Measurements from ENCODE around the gene DEK.
"Not testable (repeated sequence)": the region's sequence is repeated elsewhere in the genome, so short reads cannot be mapped to it uniquely, and the experiment has no call there.

Gene DEK

DNA sequence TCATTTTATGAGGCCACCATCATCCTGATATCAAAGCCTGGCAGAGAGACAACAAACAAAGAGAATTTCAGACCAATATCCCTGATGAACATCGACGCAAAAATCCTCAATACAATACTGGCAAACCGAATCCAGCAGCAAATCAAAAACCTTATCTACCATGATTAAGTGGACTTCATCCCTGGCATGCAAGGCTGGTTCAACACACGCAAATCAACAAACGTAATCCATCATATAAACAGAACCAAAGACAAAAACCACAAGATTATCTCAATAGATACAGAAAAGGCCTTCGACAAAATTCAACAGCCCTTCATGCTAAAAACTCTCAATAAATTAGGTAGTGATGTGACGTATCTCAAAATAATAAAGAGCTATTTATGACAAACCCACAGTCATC is 32.5 kb downstream of the DEK start:
- Mint-ChIP-seq H3K36me3 (peaks cover 70% of the 10 kb centered on the region), H3K4me1 (peaks cover 22% of the 10 kb centered on the region), H3K9me3 (peaks cover 20% of the 10 kb centered on the region)
- H3K4me3 Mint-ChIP-seq, H3K27me3 Mint-ChIP-seq, H3K27ac Mint-ChIP-seq: not testable (repeated sequence)

GRCh38 chr6:18228590-18228989 is 35.7 kb downstream of the DEK start:
- H3K27me3 Mint-ChIP-seq, H3K27ac Mint-ChIP-seq, H3K4me3 Mint-ChIP-seq: not testable (repeated sequence)
- Mint-ChIP-seq H3K36me3 (peaks cover 52% of the 10 kb centered on the region), H3K4me1 (peaks cover 18% of the 10 kb centered on the region), H3K9me3 (peaks cover 12% of the 10 kb centered on the region)

- not testable (repeated sequence) for H3K27ac Mint-ChIP-seq, H3K4me3 Mint-ChIP-seq, H3K27me3 Mint-ChIP-seq, H3K9me3 Mint-ChIP-seq
- peaks cover 41% of the 10 kb centered on the region for H3K36me3 Mint-ChIP-seq
- H3K4me1 Mint-ChIP-seq = peaks cover 18% of the 10 kb centered on the region
Observed at GRCh38 chr6:18227166-18227565, 37.2 kb downstream of the DEK start.

DNA sequence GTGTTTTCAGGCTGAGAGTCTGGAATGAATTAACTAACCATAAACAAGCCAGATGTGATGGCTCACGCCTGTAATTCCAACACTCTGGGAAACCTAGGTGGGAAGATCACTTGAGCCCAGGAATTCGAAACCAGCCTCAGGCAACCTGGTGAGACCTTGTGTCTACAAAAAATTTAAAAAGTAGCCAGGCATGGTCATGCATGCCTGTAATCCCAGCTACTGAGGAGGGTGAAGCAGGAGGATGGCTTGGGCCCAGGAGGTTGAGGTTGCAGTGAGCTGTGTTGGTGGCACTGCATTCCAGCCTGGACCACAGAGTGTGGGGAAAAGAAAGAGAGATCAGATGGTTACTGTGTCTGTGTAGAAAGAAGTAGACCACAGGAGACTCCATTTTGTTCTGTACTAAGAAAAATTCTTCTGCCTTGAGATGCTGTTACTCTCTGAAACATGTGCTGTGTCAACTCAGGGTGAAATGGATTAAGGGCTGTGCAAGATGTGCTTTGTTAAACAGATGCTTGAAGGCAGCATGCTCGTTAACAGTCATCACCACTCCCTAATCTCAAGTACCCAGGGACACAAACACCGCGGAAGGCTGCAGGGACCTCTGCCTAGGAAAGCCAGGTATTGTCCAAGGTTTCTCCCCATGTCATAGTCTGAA is 37.8 kb downstream of the DEK start:
- not testable (repeated sequence) for H3K4me3 Mint-ChIP-seq, H3K9me3 Mint-ChIP-seq, H3K27ac Mint-ChIP-seq, H3K27me3 Mint-ChIP-seq
- Mint-ChIP-seq H3K36me3 (peaks cover 36% of the 10 kb centered on the region), H3K4me1 (peaks cover 14% of the 10 kb centered on the region)

- no peak overlapping the region for H3K27ac Mint-ChIP-seq
Observed at GRCh38 chr6:18221288-18221615, 43.1 kb downstream of the DEK start.

DNA sequence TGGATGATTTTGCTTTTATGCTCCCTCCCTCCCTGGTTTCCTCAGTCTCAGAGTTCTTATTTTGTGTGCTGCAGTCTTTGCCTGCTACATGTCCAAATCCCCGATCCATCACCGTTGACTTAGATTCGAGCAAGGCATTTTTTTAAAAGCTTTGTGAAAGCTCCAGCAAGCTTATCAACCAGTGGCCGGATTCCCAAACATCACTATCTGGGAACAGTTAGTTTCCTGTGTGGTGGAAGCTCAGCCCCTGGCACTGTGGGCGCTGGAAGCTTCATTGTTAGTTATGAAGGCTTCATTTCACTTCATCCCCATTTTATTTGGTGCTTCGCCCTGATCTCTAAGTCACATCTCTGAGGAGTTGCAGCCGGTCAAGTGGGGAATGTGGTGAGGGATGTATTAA is 44.7 kb downstream of the DEK start:
- Mint-ChIP-seq H3K36me3 (peaks cover 29% of the 10 kb centered on the region), H3K27ac (no peak overlapping the region), H3K4me1 (no peaks in the 10 kb centered on the region), H3K27me3 (no peaks in the 10 kb centered on the region), H3K9me3 (no peaks in the 10 kb centered on the region), H3K4me3 (no peak overlapping the region)

More at GRCh38 chr6:18221288-18221615, 43.1 kb downstream of the DEK start:
- Mint-ChIP-seq H3K9me3 (no peaks in the 10 kb centered on the region), H3K4me1 (no peaks in the 10 kb centered on the region), H3K4me3 (no peak overlapping the region), H3K27me3 (no peaks in the 10 kb centered on the region), H3K36me3 (peaks cover 32% of the 10 kb centered on the region)

DNA sequence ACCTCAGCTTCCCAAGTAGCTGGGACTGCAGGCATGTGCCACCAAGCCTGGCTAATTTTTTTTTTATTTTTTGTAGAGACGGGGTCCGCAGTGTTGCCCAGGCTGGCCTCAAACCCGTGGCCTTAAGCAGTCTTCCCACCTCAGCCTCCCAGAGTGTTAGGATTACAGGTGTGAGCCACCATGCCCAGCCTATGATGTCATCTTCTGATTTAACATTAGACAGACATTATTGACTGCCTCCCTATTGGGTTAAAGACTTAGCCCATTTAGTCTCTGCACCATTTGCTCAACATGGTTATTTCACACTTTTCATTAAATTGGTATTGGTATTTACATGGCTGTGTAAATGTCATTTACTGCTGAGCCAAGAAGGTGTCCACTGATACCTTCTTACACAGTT is 46.1 kb downstream of the DEK start:
- Mint-ChIP-seq H3K36me3 (peaks cover 33% of the 10 kb centered on the region), H3K4me3 (no peak overlapping the region), H3K27ac (no peak overlapping the region), H3K4me1 (no peaks in the 10 kb centered on the region), H3K9me3 (no peaks in the 10 kb centered on the region), H3K27me3 (no peaks in the 10 kb centered on the region)

- H3K27me3 Mint-ChIP-seq = no peaks in the 10 kb centered on the region
- H3K4me1 Mint-ChIP-seq = peaks cover 2% of the 10 kb centered on the region
- H3K9me3 Mint-ChIP-seq = no peaks in the 10 kb centered on the region
- peaks cover 34% of the 10 kb centered on the region for H3K36me3 Mint-ChIP-seq
- no peak overlapping the region for H3K4me3 Mint-ChIP-seq
- H3K27ac Mint-ChIP-seq = no peak overlapping the region
Observed at GRCh38 chr6:18216411-18216810, 47.9 kb downstream of the DEK start.

DNA sequence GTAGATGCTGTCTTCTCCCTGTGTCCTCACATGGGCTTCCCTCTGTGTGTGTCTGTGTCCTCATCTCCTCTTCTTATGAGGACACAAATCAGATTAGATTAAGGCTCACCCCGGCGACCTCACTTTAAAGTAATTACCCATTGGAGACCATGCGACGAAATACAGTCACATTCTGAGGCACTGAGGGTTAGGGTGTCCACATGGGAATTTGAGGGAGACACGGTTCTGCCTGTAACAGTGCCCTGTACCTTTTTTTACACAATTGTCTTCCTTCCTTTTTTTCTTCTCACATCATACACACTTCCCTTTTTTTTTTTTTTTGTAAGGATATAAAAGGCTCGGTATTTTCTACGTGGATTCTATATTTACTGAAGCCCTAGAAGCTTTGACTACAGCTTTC is 48.9 kb downstream of the DEK start:
- Mint-ChIP-seq H3K27me3 (no peaks in the 10 kb centered on the region), H3K27ac (no peak overlapping the region), H3K9me3 (no peaks in the 10 kb centered on the region), H3K36me3 (peaks cover 31% of the 10 kb centered on the region), H3K4me3 (no peak overlapping the region), H3K4me1 (peaks cover 5% of the 10 kb centered on the region)

GRCh38 chr6:18214003-18214402 is 50.3 kb downstream of the DEK start:
- H3K4me3 Mint-ChIP-seq = no peak overlapping the region
- H3K9me3 Mint-ChIP-seq = no peaks in the 10 kb centered on the region
- peak overlapping the region; percentile 26 for H3K27ac Mint-ChIP-seq
- H3K4me1 Mint-ChIP-seq = peaks cover 5% of the 10 kb centered on the region
- no peaks in the 10 kb centered on the region for H3K27me3 Mint-ChIP-seq
- H3K36me3 Mint-ChIP-seq = peaks cover 26% of the 10 kb centered on the region

DNA sequence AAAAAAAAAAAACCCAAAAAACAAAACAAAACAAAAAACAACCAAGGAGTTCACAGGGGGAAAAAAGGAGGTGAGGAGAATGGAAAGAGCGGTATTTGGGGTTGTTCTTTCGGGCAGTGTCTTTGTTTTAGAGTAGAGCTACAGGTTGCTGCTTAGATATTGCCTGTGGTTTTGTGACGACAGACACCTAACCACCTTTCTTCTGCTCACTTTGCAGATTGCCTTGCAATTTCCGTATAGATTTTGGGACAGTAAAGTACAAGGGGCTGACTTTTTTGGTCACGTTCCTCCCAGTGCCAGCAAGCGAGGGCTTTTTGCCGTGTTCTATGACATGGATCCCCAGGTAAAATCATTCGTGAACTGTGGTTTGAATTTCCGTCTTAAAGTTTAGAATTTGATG is 50.9 kb downstream of the DEK start:
- H3K4me1 Mint-ChIP-seq = peaks cover 5% of the 10 kb centered on the region
- no peaks in the 10 kb centered on the region for H3K27me3 Mint-ChIP-seq
- H3K4me3 Mint-ChIP-seq = no peak overlapping the region
- no peak overlapping the region for H3K27ac Mint-ChIP-seq
- peaks cover 28% of the 10 kb centered on the region for H3K36me3 Mint-ChIP-seq
- no peaks in the 10 kb centered on the region for H3K9me3 Mint-ChIP-seq

- H3K4me1 Mint-ChIP-seq = peaks cover 5% of the 10 kb centered on the region
- H3K27ac Mint-ChIP-seq = no peak overlapping the region
- H3K27me3 Mint-ChIP-seq = no peaks in the 10 kb centered on the region
- H3K4me3 Mint-ChIP-seq = no peak overlapping the region
- H3K36me3 Mint-ChIP-seq = peaks cover 27% of the 10 kb centered on the region
- no peaks in the 10 kb centered on the region for H3K9me3 Mint-ChIP-seq
Observed at GRCh38 chr6:18212231-18212630, 52.1 kb downstream of the DEK start.

DNA sequence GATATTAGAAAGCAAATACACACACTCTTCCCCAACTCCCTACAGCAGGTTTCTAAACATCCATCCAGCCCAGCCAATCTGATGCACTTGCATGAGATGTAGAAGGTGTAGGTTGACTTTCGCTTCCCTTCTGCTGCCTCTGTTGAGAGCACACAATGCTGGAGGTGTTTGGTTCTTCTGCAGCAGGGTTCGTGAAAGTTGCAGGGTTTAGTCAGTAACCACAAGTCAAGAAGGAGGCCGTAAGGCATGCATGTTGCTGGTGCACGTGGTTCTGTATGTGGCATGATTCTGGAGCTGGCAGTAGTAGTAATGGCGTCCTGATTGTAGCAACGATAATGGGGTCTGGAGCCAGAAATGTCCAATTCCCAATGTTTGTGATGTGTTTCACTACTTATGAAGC is 53.0 kb downstream of the DEK start:
- peaks cover 21% of the 10 kb centered on the region for H3K36me3 Mint-ChIP-seq
- H3K4me1 Mint-ChIP-seq = peaks cover 5% of the 10 kb centered on the region
- H3K27me3 Mint-ChIP-seq = no peaks in the 10 kb centered on the region
- H3K4me3 Mint-ChIP-seq = no peak overlapping the region
- no peaks in the 10 kb centered on the region for H3K9me3 Mint-ChIP-seq
- no peak overlapping the region for H3K27ac Mint-ChIP-seq

DNA sequence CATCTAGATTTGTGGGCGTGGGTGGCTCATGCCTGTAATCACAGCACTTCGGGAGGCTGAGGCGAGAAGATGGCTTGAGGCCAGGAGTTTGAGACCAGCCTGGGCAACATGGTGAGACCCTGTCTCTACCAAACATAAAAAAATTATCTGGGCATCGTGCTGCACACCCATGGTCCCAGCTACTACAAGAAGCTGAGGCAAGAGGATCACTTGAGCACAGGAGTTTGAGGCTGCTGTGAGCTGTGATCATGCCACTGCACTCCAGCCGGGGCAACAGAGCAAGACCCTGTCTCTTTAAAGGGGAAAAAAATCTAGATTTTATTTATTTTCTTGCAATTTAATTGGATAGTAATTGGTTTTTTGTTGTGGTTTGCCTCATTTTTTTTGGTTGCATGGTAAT is 53.6 kb downstream of the DEK start:
- Mint-ChIP-seq H3K27me3 (no peaks in the 10 kb centered on the region), H3K27ac (no peak overlapping the region), H3K36me3 (peaks cover 19% of the 10 kb centered on the region), H3K4me3 (no peak overlapping the region), H3K4me1 (peaks cover 5% of the 10 kb centered on the region), H3K9me3 (no peaks in the 10 kb centered on the region)

DNA sequence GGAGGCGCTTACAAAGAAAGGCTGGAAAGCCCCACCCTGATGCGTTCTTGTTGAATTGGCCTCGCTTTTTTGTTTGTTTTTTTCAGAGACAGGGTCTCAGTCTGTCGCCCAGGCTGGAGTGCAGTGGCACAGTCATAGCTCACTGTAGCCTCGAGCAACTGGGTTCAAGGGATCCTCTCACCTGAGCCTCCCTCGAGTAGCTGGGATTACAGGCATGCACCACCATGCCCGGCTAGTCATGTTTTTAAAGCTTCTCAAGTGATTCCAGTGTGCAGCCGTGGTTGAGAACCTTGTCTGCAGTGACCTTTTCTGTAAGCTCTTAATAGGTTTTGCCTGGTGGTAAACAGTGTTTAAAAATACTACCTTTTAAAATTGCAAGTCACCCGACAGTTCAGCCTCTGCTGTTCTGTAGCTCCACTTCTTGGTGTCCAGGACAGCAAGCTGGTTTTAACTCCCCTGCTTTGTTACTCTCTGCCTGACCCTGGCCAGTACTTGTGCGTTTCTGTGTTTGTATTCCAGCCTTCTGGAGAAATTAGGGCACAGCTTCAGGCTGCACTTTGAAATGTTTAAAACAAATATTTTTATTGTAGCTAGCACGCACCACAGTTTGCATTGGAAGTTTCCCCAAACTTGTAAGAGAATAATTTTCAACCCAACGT is 54.7 kb downstream of the DEK start:
- H3K27me3 Mint-ChIP-seq = no peaks in the 10 kb centered on the region
- H3K4me1 Mint-ChIP-seq = peaks cover 5% of the 10 kb centered on the region
- H3K36me3 Mint-ChIP-seq = peaks cover 19% of the 10 kb centered on the region
- no peaks in the 10 kb centered on the region for H3K9me3 Mint-ChIP-seq
- H3K4me3 Mint-ChIP-seq = no peak overlapping the region
- H3K27ac Mint-ChIP-seq = no peak overlapping the region

GRCh38 chr6:18208778-18209177 is 55.6 kb downstream of the DEK start:
- not testable (repeated sequence) for H3K27ac Mint-ChIP-seq, H3K4me1 Mint-ChIP-seq, H3K27me3 Mint-ChIP-seq, H3K9me3 Mint-ChIP-seq, H3K4me3 Mint-ChIP-seq
- peaks cover 16% of the 10 kb centered on the region for H3K36me3 Mint-ChIP-seq

DNA sequence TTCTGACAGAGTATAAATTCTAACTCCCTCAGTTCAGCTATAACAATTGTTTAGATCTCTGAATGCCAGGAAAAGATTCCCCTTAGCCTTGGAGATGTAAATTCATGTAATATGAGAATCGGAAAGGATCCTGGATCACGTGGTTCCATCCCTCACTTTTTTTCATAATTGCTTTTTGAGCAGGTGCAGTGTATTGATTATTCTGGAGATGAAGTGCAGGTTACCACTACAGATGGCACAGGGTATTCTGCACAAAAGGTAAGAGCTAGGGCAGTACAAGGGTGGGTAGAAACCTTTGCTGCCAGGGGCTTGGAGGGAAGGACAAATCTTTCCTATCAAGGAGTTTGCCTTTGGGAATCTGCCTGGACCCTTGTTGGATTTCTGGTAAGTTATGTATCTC is 56.4 kb downstream of the DEK start:
- Mint-ChIP-seq H3K27ac (no peak overlapping the region), H3K4me1 (peaks cover 5% of the 10 kb centered on the region), H3K4me3 (no peak overlapping the region), H3K36me3 (peaks cover 16% of the 10 kb centered on the region), H3K9me3 (no peaks in the 10 kb centered on the region), H3K27me3 (no peaks in the 10 kb centered on the region)
